ENCODE measurements around the gene CCDC86. TPM values are rescaled to one million over a fixed set of nuclear protein-coding genes. Genes with fewer than 3 reads are reported as not detected.
"Not testable (repeated sequence)": the region's sequence is repeated elsewhere in the genome, so short reads cannot be mapped to it uniquely, and the experiment has no call there.

Gene CCDC86
- total and polyA plus RNA-seq, 9 donors = 7.4 to 22.7 (median 19.8) TPM

- H3K36me3 ChIP-seq (ENCODE audit: control insufficient read depth, insufficient read depth, low read length) = no peaks in the 10 kb centered on the region
- peaks cover 3% of the 10 kb centered on the region for H3K4me1 ChIP-seq (ENCODE audit: control insufficient read depth, insufficient read depth, low read length)
- 88% methylated on average over 10 of the region's 11 CpGs for WGBS (ENCODE audit: insufficient coverage)
- no peak for DNase-seq
- no peak overlapping the region for H3K27ac ChIP-seq (ENCODE audit: low read length)
- H3K4me3 ChIP-seq (ENCODE audit: low read length) = no peak overlapping the region
- H3K9me3 ChIP-seq (replicated peaks; ENCODE audit: control insufficient read depth, low read depth, low read length) = no peaks in the 10 kb centered on the region
- H3K27me3 ChIP-seq (ENCODE audit: control insufficient read depth, insufficient read depth, low read length) = no peaks in the 10 kb centered on the region
Observed at GRCh38 chr11:60809691-60810090, 32.2 kb upstream of the CCDC86 start.

GRCh38 chr11:60810151-60810550, 31.8 kb upstream of the CCDC86 start:
- H3K4me1 ChIP-seq (ENCODE audit: control insufficient read depth, insufficient read depth, low read length) = peaks cover 3% of the 10 kb centered on the region
- H3K4me3 ChIP-seq (ENCODE audit: low read length) = no peak overlapping the region
- no peak for DNase-seq
- peak overlapping the region; percentile 29 for H3K27ac ChIP-seq (ENCODE audit: low read length)
- no peaks in the 10 kb centered on the region for H3K36me3 ChIP-seq (ENCODE audit: control insufficient read depth, insufficient read depth, low read length)
- no peaks in the 10 kb centered on the region for H3K9me3 ChIP-seq (replicated peaks; ENCODE audit: control insufficient read depth, low read depth, low read length)
- WGBS (ENCODE audit: insufficient coverage) = 86% methylated on average over 4 of the region's 4 CpGs
- no peaks in the 10 kb centered on the region for H3K27me3 ChIP-seq (ENCODE audit: control insufficient read depth, insufficient read depth, low read length)

- 36% methylated on average over 7 of the region's 8 CpGs for WGBS (ENCODE audit: insufficient coverage)
- H3K27ac ChIP-seq (ENCODE audit: low read length) = peak overlapping the region; percentile 29
- no peak for DNase-seq
Observed at GRCh38 chr11:60810569-60810968, 31.3 kb upstream of the CCDC86 start.

GRCh38 chr11:60813324-60813723, 28.6 kb upstream of the CCDC86 start:
- no peak overlapping the region for H3K27ac ChIP-seq (ENCODE audit: low read length)
- H3K4me1 ChIP-seq (ENCODE audit: control insufficient read depth, insufficient read depth, low read length) = peaks cover 3% of the 10 kb centered on the region
- 100% methylated on average over 1 of the region's 1 CpG for WGBS (ENCODE audit: insufficient coverage)
- no peaks in the 10 kb centered on the region for H3K27me3 ChIP-seq (ENCODE audit: control insufficient read depth, insufficient read depth, low read length)
- H3K36me3 ChIP-seq (ENCODE audit: control insufficient read depth, insufficient read depth, low read length) = no peaks in the 10 kb centered on the region
- H3K9me3 ChIP-seq (replicated peaks; ENCODE audit: control insufficient read depth, low read depth, low read length) = peaks cover 12% of the 10 kb centered on the region
- no peak overlapping the region for H3K4me3 ChIP-seq (ENCODE audit: low read length)
- no peak for DNase-seq

More at GRCh38 chr11:60810569-60810968, 31.3 kb upstream of the CCDC86 start:
- Histone ChIP-seq H3K4me1 (ENCODE audit: control insufficient read depth, insufficient read depth, low read length) (peaks cover 3% of the 10 kb centered on the region), H3K27me3 (ENCODE audit: control insufficient read depth, insufficient read depth, low read length) (no peaks in the 10 kb centered on the region), H3K36me3 (ENCODE audit: control insufficient read depth, insufficient read depth, low read length) (no peaks in the 10 kb centered on the region), H3K4me3 (ENCODE audit: low read length) (no peak overlapping the region), H3K9me3 (replicated peaks; ENCODE audit: control insufficient read depth, low read depth, low read length) (no peaks in the 10 kb centered on the region)

- H3K27ac ChIP-seq (ENCODE audit: low read length) = no peak overlapping the region
- peaks cover 12% of the 10 kb centered on the region for H3K9me3 ChIP-seq (replicated peaks; ENCODE audit: control insufficient read depth, low read depth, low read length)
- DNase-seq = no peak
- no peaks in the 10 kb centered on the region for H3K27me3 ChIP-seq (ENCODE audit: control insufficient read depth, insufficient read depth, low read length)
- no peak overlapping the region for H3K4me3 ChIP-seq (ENCODE audit: low read length)
- 100% methylated on average over 1 of the region's 2 CpGs for WGBS (ENCODE audit: insufficient coverage)
- no peaks in the 10 kb centered on the region for H3K36me3 ChIP-seq (ENCODE audit: control insufficient read depth, insufficient read depth, low read length)
- peaks cover 3% of the 10 kb centered on the region for H3K4me1 ChIP-seq (ENCODE audit: control insufficient read depth, insufficient read depth, low read length)
Observed at GRCh38 chr11:60814112-60814511, 27.8 kb upstream of the CCDC86 start.

- Histone ChIP-seq H3K4me3 (ENCODE audit: low read length) (no peak overlapping the region), H3K4me1 (ENCODE audit: control insufficient read depth, insufficient read depth, low read length) (no peaks in the 10 kb centered on the region), H3K27ac (ENCODE audit: low read length) (no peak overlapping the region), H3K36me3 (ENCODE audit: control insufficient read depth, insufficient read depth, low read length) (no peaks in the 10 kb centered on the region), H3K27me3 (ENCODE audit: control insufficient read depth, insufficient read depth, low read length) (no peaks in the 10 kb centered on the region), H3K9me3 (replicated peaks; ENCODE audit: control insufficient read depth, low read depth, low read length) (peaks cover 12% of the 10 kb centered on the region)
- WGBS (ENCODE audit: insufficient coverage) = no CpG with 5 or more reads among the region's 2 CpGs
- no peak for DNase-seq
Observed at GRCh38 chr11:60816590-60817157, 25.2 kb upstream of the CCDC86 start.

GRCh38 chr11:60818057-60818456, 23.9 kb upstream of the CCDC86 start:
- H3K36me3 ChIP-seq (ENCODE audit: control insufficient read depth, insufficient read depth, low read length) = no peaks in the 10 kb centered on the region
- H3K27me3 ChIP-seq (ENCODE audit: control insufficient read depth, insufficient read depth, low read length) = no peaks in the 10 kb centered on the region
- no peak overlapping the region for H3K27ac ChIP-seq (ENCODE audit: low read length)
- H3K4me1 ChIP-seq (ENCODE audit: control insufficient read depth, insufficient read depth, low read length) = no peaks in the 10 kb centered on the region
- H3K9me3 ChIP-seq (replicated peaks; ENCODE audit: control insufficient read depth, low read depth, low read length) = peaks cover 12% of the 10 kb centered on the region
- WGBS (ENCODE audit: insufficient coverage) = 70% methylated on average over 4 of the region's 4 CpGs
- no peak overlapping the region for H3K4me3 ChIP-seq (ENCODE audit: low read length)
- no peak for DNase-seq

GRCh38 chr11:60821827-60822599, 19.9 kb upstream of the CCDC86 start:
- no peak for DNase-seq
- Histone ChIP-seq H3K27me3 (ENCODE audit: control insufficient read depth, insufficient read depth, low read length) (no peaks in the 10 kb centered on the region), H3K36me3 (ENCODE audit: control insufficient read depth, insufficient read depth, low read length) (no peaks in the 10 kb centered on the region), H3K4me3 (ENCODE audit: low read length) (no peak overlapping the region), H3K27ac (ENCODE audit: low read length) (no peak overlapping the region), H3K4me1 (ENCODE audit: control insufficient read depth, insufficient read depth, low read length) (no peaks in the 10 kb centered on the region), H3K9me3 (replicated peaks; ENCODE audit: control insufficient read depth, low read depth, low read length) (peaks cover 5% of the 10 kb centered on the region)
- WGBS (ENCODE audit: insufficient coverage) = 59% methylated on average over 6 of the region's 15 CpGs

- H3K4me3 ChIP-seq (ENCODE audit: low read length); H3K9me3 ChIP-seq (replicated peaks; ENCODE audit: control insufficient read depth, low read depth, low read length); H3K27ac ChIP-seq (ENCODE audit: low read length); H3K27me3 ChIP-seq (ENCODE audit: control insufficient read depth, insufficient read depth, low read length); H3K36me3 ChIP-seq (ENCODE audit: control insufficient read depth, insufficient read depth, low read length); H3K4me1 ChIP-seq (ENCODE audit: control insufficient read depth, insufficient read depth, low read length); DNase-seq: not testable (repeated sequence)
- 91% methylated on average over 5 of the region's 5 CpGs for WGBS (ENCODE audit: insufficient coverage)
Observed at GRCh38 chr11:60823745-60824306, 18.1 kb upstream of the CCDC86 start.

- no peak overlapping the region for H3K4me3 ChIP-seq (ENCODE audit: low read length)
- no peaks in the 10 kb centered on the region for H3K4me1 ChIP-seq (ENCODE audit: control insufficient read depth, insufficient read depth, low read length)
- H3K36me3 ChIP-seq (ENCODE audit: control insufficient read depth, insufficient read depth, low read length) = no peaks in the 10 kb centered on the region
- H3K9me3 ChIP-seq (replicated peaks; ENCODE audit: control insufficient read depth, low read depth, low read length) = no peaks in the 10 kb centered on the region
- no peaks in the 10 kb centered on the region for H3K27me3 ChIP-seq (ENCODE audit: control insufficient read depth, insufficient read depth, low read length)
- DNase-seq = no peak
- no peak overlapping the region for H3K27ac ChIP-seq (ENCODE audit: low read length)
- WGBS (ENCODE audit: insufficient coverage) = 80% methylated on average over 5 of the region's 5 CpGs
Observed at GRCh38 chr11:60825118-60825517, 16.8 kb upstream of the CCDC86 start.

Measured in muscle of leg (tissue), 11 donors.